Right ventricle myocardium inferior (tissue), 1 donor: Measurements from ENCODE around the gene SYNE1. TPM values are rescaled to one million over a fixed set of nuclear protein-coding genes. Genes with fewer than 3 reads are reported as not detected.

Source experiments
- ATAC-seq: fragments of 200-7000 bp; cut with Tn5 transposase; one replicate; pipeline ENCODE4 v1.9.1; 2020; ENCODE audit warnings: mild to moderate bottlenecking, moderate library complexity
- DNase-seq: peaks from one replicate; pipeline ENCODE4 v3.0.0; 2021; ENCODE audit errors: missing footprints
- intact Hi-C: fragments of 100-400 bp; cut with DNase I; formaldehyde crosslinking; loops from one replicate; pipeline ENCODE4 v1.11.0; 2022
- total RNA-seq: library from RNA; stranded (reverse); fragmentation: NEBNext Ultra II Directional; extraction: Animal tissue kit (Norgen Biotek cat#: 25700); gene quantifications from one replicate; pipeline ENCODE4 v1.2.1, GENCODE V29; 2021
- donor health status: DM: no; HTN: yes; CAD: no; lungs with severe emphysema.

SYNE1 gene
- total RNA-seq, 1 donor from 2014 or later = 84.2 TPM

DNA sequence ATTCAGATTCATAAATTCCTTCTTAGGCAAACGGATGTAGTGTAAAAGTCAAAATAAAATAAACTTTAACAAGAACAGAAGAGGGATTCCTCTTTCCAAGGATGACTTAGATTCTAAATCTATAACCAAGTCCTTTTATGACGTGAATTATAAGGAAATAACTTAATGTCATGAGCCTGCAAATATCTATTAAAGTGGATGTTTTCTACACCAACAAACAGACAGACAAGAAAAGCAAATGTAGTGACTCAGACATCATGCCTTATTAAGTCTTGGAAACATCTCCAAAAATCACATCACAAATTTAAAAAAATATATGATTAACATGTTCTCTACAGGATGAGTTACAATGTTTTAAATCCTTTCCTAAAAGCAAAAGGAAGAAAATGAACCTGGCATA lies 432.6 kb downstream of the SYNE1 start:
- DNase-seq (no peak), ATAC-seq (no peak)
- intact Hi-C loops = loop anchor here (10.0 kb wide), 1 partner anchor 60 kb away; no protein-coding TSS in a partner anchor

- ATAC-seq = no peak
- DNase-seq = no peak
- intact Hi-C loops = loop anchor here (10.0 kb wide), 1 partner anchor 64 kb away; no protein-coding TSS in a partner anchor
These were observed 436.0 kb downstream of the SYNE1 start for GRCh38 chr6:152201120-152201519.

DNA sequence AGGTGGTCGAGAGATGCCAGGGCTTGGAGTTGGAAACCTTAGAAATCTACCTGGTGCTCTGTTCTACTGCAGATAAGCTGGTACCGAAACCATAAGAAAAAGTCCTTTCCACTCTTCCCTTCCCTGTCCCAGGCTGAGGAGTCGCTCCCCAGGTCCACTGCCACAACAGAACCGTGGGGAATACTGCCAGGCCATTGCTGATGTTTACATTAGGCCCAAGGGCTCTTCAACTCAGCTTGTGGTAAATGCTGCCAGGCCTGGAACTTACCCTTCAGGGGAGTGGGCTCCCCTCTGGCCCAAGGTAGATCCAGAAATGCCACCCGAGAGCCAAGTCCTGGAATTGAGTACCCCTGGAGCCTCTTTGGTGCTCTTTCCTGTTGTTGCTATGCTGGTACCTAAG lies 441.3 kb downstream of the SYNE1 start:
- DNase-seq (no peak), ATAC-seq (no peak)
- intact Hi-C loops = no loop called here

GRCh38 chr6:152189736-152190135 lies 447.4 kb downstream of the SYNE1 start:
- intact Hi-C loops = no loop called here
- ATAC-seq (no peak), DNase-seq (no peak)

DNA sequence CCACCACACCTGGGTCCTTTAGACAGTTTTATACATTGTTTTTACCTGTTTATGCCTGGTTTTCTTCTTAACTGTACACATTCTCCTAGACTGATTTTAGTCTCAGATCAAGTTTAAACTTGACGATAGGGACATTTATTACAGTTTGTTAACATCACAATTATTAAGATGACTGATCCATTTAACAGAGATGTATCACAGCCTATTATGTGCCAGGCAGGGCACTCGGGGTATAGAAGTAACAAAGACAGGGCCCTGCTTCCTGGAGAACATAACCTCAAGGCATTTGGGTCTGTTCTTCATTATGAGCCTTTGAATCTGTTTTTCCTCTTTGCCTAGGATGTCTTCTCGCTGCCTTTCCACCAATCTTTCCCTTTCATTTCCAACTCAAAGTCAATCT lies 449.2 kb downstream of the SYNE1 start:
- DNase-seq (no peak), ATAC-seq (no peak)
- intact Hi-C loops = no loop called here

DNA sequence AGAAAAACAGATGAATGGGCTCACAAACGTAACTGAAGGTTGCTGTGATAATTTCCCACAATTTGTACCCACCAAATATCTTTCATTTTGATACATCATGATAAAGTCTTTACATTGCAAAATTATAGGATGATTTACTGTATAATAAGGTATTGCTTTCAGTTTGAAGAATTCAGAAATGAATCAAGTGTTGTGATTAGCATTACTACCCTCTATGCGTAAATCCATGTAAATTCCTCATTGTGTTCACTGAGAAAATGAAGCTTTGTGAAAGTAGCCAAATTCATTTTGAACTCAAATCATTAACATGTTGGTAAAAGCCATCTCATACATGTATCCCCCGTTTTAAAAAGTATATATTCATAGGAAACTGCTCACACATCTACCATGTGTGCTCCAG lies 450.3 kb downstream of the SYNE1 start:
- intact Hi-C loops = no loop called here
- ATAC-seq = no peak
- no peak for DNase-seq

- DNase-seq (no peak), ATAC-seq (no peak)
- intact Hi-C loops = no loop called here
These were observed 452.1 kb downstream of the SYNE1 start for GRCh38 chr6:152184917-152185574.

- intact Hi-C loops = no loop called here
- ATAC-seq (no peak), DNase-seq (no peak)
These were observed 452.6 kb downstream of the SYNE1 start for GRCh38 chr6:152184573-152184916.

- no peak for ATAC-seq
- intact Hi-C loops = no loop called here
- DNase-seq = no peak
These were observed 456.6 kb downstream of the SYNE1 start for GRCh38 chr6:152180601-152181000.

- ATAC-seq (no peak), DNase-seq (no peak)
- intact Hi-C loops = no loop called here
These were observed 460.9 kb downstream of the SYNE1 start for GRCh38 chr6:152176268-152176667.

DNA sequence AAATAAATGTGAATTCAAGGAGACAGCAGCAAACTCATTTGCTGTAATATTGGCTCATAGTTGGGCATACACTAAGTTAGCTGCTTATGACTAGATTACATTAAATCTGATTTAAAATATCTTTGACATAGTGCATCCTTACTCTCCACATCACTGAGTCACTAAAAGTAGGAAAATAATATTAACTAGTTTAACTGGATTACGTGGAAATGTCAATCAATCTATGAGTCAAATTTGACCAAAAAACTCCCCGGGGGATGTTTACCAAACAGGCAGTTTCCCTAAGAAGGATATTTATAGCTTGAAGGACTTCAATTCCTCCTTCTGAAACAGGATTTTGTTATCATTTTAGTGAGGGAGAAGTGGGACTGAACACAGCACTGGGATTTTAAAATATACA lies 463.2 kb downstream of the SYNE1 start:
- intact Hi-C loops = loop anchor here (5.0 kb wide), 1 partner anchor 93 kb away; no protein-coding TSS in a partner anchor
- DNase-seq (no peak), ATAC-seq (no peak)

DNA sequence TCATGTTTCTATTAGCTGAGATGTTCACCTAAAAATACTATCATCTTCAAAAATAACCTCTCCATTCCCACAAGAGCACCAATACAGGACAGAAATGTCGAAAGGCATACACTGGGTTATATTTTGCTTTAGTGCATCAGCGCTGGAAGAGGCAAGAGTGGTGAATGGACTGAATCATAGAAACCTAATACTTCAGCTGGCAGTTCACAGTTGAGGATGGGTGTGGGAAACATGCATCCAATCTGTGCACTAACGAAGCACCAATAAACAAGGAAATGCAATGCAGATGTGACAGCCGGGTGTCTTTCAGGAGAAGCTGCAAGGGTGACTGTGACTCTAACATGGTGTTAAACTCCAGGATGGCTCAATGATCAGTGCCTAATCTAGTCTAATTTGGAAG lies 463.8 kb downstream of the SYNE1 start:
- DNase-seq (no peak), ATAC-seq (no peak)
- intact Hi-C loops = loop anchor here (5.0 kb wide), 1 partner anchor 94 kb away; no protein-coding TSS in a partner anchor

DNA sequence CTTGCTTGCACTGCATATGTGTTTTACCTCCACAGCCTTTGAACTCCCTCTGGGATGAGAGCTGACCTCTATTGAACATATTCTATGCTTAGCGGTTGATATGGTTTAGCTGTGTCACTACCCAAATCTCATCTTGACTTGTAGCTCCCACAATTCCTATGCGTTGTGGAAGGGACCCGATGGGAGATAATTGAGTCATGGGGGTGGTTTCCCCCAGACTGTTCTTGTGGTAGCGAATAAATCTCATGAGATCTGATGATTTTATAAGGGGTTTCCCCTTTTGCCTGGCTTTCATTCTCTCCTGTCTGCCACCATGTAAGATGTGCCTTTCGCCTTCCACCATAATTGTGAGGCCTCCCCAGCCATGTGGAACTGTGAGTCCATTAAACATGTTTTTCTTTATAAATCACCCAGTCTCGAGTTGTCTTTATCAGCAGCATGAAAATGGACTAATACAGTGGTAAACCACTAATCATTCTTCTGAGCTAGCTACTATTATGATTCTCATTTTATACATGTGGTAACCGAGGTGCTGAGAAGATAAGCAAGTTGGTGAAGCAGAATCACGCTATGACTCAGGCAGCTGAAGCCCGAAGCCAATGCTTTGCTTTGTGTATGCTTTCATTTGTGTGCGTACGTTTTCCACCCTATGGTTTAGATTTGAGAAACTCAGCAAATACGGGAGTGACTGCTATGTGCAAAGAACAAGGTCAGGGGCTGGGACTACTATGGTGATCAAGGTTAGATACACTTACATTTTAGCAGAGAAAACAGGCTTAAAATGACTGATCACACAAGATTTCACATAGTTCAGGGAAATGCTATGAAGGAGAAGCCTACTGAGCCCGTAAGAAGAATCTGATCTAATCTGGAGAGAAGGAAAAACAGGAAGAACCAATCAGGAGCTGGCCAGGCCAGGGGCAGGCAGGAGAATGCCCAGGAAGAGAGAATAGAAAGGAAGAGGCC lies 466.2 kb downstream of the SYNE1 start:
- DNase-seq (no peak), ATAC-seq (peak; percentile 20)
- intact Hi-C loops = loop anchor here (5.0 kb wide), 1 partner anchor 96 kb away; no protein-coding TSS in a partner anchor

- DNase-seq (no peak), ATAC-seq (no peak)
- intact Hi-C loops = loop anchor here (5.0 kb wide), 1 partner anchor 97 kb away; no protein-coding TSS in a partner anchor
These were observed 466.9 kb downstream of the SYNE1 start for GRCh38 chr6:152170313-152170701.

DNA sequence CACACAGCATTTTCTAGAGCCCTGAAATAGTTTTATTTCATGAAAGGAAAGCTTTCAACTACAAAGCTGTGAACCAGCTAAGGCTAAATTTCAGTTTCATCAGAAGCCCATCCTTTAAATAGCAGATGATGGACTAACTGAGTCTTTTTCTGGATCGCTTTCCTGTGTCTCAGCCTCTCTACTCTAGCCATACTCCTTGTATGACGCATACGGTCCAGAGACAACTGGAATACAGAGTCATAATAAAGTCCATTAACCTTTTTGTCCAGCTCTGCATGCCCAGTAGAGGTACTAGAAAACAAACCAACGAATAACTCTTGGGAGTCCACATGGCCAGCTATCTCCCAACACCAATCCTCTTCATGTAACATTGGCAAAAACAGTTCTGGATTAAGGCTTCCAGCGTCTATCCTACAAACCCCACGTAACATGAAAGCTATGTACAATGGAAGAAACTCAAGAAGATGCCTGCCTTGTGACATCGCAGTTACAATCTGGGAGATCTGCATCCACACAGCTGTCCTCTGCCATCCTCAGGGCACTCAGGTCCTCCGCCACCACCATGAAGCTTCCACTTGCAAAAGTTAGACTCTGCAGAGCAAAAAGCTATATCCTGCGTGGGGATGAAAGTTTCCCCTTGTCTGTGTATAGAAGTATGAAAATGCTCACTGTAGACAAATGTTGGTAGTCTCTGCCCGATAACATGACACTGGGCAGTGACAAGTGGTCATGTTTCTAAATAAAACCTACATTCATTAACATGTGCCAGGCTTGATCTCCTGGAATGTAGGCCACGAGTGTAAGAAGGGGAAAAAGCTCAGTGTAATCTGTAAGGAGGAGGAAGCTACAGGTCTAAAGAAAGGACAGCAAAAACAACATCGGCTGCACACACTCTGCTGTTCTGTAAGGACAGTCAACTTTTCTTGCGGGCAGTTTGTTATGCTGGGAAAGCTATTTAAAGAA lies 469.2 kb downstream of the SYNE1 start:
- DNase-seq = no peak
- ATAC-seq = peak; percentile 71
- intact Hi-C loops = no loop called here

- DNase-seq (no peak), ATAC-seq (no peak)
- intact Hi-C loops = no loop called here
These were observed 470.3 kb downstream of the SYNE1 start for GRCh38 chr6:152166897-152167296.

GRCh38 chr6:152166497-152166896 lies 470.7 kb downstream of the SYNE1 start:
- DNase-seq = no peak
- intact Hi-C loops = no loop called here
- no peak for ATAC-seq

DNA sequence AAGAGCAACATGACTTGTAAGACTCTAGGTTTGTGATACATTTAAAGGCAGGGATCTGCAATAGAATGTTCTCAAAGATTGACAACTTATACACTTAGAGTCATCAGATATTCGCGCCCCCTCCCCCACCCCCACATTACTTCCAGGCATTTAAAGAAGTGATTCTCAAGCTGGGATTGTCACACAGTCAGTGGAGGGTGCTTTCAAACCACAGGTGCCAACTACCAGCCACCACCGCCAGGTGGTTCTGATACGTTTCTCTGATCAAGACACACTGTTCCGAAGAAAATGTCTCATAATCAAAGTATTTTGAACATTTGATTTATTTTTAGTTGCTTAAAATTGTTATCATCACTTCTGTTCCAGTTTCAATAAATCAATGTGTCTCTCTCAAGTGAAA lies 472.2 kb downstream of the SYNE1 start:
- DNase-seq (no peak), ATAC-seq (no peak)
- intact Hi-C loops = no loop called here

GRCh38 chr6:152161501-152161900 lies 475.7 kb downstream of the SYNE1 start:
- DNase-seq (no peak), ATAC-seq (no peak)
- intact Hi-C loops = no loop called here
